ENCODE data around the gene YAE1.

Gene YAE1

DNA sequence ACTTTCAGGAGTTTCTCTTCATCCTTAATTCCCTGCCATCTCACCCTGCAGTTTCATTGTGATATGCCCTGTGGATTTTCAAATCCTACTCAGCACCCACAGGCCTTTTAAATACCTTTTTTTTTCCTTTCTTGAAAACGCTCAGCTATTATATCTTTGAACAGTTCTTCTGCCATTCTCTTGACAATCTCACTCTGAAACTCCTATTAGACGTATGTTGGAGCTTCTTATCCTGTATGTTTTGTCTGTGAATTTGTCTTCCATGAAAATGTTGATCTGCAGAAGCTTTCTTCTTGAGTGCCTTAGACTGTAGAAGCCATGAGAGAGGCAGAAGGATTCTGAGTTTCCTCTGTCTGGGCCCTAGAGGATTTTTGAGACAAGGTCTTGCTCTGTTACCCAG is 18.9 kb upstream of the YAE1 start:
- Histone ChIP-seq H3K27ac (ENCODE audit: low read depth, low read length) (no peak overlapping the region), H3K9me3 (ENCODE audit: insufficient read depth, low read length) (peaks cover 8% of the 10 kb centered on the region; the same call in 1 of the 2 replicates), H3K79me2 (ENCODE audit: insufficient read depth, low read length) (no peaks in the 10 kb centered on the region), H2AFZ (ENCODE audit: low read depth, low read length, severe bottlenecking) (no peak overlapping the region), H3F3A (ENCODE audit: insufficient read depth) (no peaks in the 10 kb centered on the region), H3K4me3 (ENCODE audit: insufficient read depth, low read length, poor library complexity, severe bottlenecking) (no peak overlapping the region), H3K27me3 (ENCODE audit: low read length) (no peaks in the 10 kb centered on the region), H3K36me3 (ENCODE audit: low read length) (no peaks in the 10 kb centered on the region), H3K9ac (ENCODE audit: low read length) (no peak overlapping the region), H4K20me1 (ENCODE audit: low read depth, low read length) (no peaks in the 10 kb centered on the region), H3K9me2 (replicated peaks; ENCODE audit: insufficient read depth, low read length) (no peaks in the 10 kb centered on the region; the same call in 1 of the 2 replicates), H3K4me2 (ENCODE audit: low read depth, low read length, poor library complexity, severe bottlenecking) (no peak overlapping the region)
- TF ChIP-seq, protein P1, sequence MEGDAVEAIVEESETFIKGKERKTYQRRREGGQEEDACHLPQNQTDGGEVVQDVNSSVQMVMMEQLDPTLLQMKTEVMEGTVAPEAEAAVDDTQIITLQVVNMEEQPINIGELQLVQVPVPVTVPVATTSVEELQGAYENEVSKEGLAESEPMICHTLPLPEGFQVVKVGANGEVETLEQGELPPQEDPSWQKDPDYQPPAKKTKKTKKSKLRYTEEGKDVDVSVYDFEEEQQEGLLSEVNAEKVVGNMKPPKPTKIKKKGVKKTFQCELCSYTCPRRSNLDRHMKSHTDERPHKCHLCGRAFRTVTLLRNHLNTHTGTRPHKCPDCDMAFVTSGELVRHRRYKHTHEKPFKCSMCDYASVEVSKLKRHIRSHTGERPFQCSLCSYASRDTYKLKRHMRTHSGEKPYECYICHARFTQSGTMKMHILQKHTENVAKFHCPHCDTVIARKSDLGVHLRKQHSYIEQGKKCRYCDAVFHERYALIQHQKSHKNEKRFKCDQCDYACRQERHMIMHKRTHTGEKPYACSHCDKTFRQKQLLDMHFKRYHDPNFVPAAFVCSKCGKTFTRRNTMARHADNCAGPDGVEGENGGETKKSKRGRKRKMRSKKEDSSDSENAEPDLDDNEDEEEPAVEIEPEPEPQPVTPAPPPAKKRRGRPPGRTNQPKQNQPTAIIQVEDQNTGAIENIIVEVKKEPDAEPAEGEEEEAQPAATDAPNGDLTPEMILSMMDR (IDR thresholded peaks at IDR 0.05; ENCODE audit: insufficient read depth, low read length, poor library complexity, severe bottlenecking): no peak
- TF ChIP-seq EZH2phosphoT487 (conservative IDR thresholded peaks at IDR 0.05; ENCODE audit: low read length): no peak

- no peak overlapping the region for H3K27ac ChIP-seq (ENCODE audit: low read depth, low read length)
Observed at GRCh38 chr7:39550411-39550810, 15.8 kb upstream of the YAE1 start.

DNA sequence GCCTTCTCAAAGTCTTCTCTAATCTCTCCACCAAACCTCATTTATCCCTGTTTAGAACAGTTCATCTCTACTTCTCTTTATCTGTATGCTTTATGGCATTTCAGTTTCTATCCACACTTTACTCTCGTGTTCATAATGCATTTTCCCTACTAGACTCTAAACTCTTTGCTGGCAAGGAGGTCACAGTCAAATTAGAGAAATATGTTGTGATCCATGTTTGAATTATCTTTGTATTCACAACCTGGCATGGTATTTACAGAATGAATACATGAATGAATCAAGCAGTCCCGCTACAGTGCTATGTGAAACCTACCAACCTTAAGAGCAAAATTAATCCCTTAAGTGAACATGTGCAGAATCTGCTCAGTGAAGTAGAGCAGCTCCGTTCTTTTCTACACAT is 12.8 kb upstream of the YAE1 start:
- no peak overlapping the region for H2AFZ ChIP-seq (ENCODE audit: low read depth, low read length, severe bottlenecking)
- H3K27ac ChIP-seq (ENCODE audit: low read depth, low read length): no peak overlapping the region
- H3K79me2 ChIP-seq (ENCODE audit: insufficient read depth, low read length): no peaks in the 10 kb centered on the region
- no peak overlapping the region for H3K4me3 ChIP-seq (ENCODE audit: insufficient read depth, low read length, poor library complexity, severe bottlenecking)
- H3F3A ChIP-seq (ENCODE audit: insufficient read depth): no peaks in the 10 kb centered on the region
- H3K9me3 ChIP-seq (ENCODE audit: insufficient read depth, low read length): no peaks in the 10 kb centered on the region
- H3K4me2 ChIP-seq (ENCODE audit: low read depth, low read length, poor library complexity, severe bottlenecking): no peak overlapping the region
- TF ChIP-seq, protein P1 (IDR thresholded peaks at IDR 0.05; ENCODE audit: insufficient read depth, low read length, poor library complexity, severe bottlenecking): no peak
- TF ChIP-seq EZH2phosphoT487 (conservative IDR thresholded peaks at IDR 0.05; ENCODE audit: low read length): no peak
- H3K36me3 ChIP-seq (ENCODE audit: low read length): no peaks in the 10 kb centered on the region
- H3K9me2 ChIP-seq (replicated peaks; ENCODE audit: insufficient read depth, low read length): no peaks in the 10 kb centered on the region
- no peaks in the 10 kb centered on the region for H4K20me1 ChIP-seq (ENCODE audit: low read depth, low read length)
- H3K27me3 ChIP-seq (ENCODE audit: low read length): no peaks in the 10 kb centered on the region
- H3K9ac ChIP-seq (ENCODE audit: low read length): no peak overlapping the region

More at GRCh38 chr7:39550411-39550810, 15.8 kb upstream of the YAE1 start:
- no peaks in the 10 kb centered on the region for H3K27me3 ChIP-seq (ENCODE audit: low read length)
- H3K4me2 ChIP-seq (ENCODE audit: low read depth, low read length, poor library complexity, severe bottlenecking): no peak overlapping the region
- no peak overlapping the region for H3K4me3 ChIP-seq (ENCODE audit: insufficient read depth, low read length, poor library complexity, severe bottlenecking)
- no peak overlapping the region for H2AFZ ChIP-seq (ENCODE audit: low read depth, low read length, severe bottlenecking)
- no peaks in the 10 kb centered on the region for H3K79me2 ChIP-seq (ENCODE audit: insufficient read depth, low read length)
- no peaks in the 10 kb centered on the region for H4K20me1 ChIP-seq (ENCODE audit: low read depth, low read length)
- TF ChIP-seq, protein P1 (IDR thresholded peaks at IDR 0.05; ENCODE audit: insufficient read depth, low read length, poor library complexity, severe bottlenecking): no peak
- TF ChIP-seq EZH2phosphoT487 (conservative IDR thresholded peaks at IDR 0.05; ENCODE audit: low read length): no peak
- H3K36me3 ChIP-seq (ENCODE audit: low read length): no peaks in the 10 kb centered on the region
- no peaks in the 10 kb centered on the region for H3F3A ChIP-seq (ENCODE audit: insufficient read depth)
- H3K9me3 ChIP-seq (ENCODE audit: insufficient read depth, low read length): peaks cover 8% of the 10 kb centered on the region; the same call in 1 of the 2 replicates
- H3K9me2 ChIP-seq (replicated peaks; ENCODE audit: insufficient read depth, low read length): no peaks in the 10 kb centered on the region
- no peak overlapping the region for H3K9ac ChIP-seq (ENCODE audit: low read length)

Measured in SU-DHL-6 (cell line).